ENCODE results near the gene TMTC2.

Gene TMTC2

DNA sequence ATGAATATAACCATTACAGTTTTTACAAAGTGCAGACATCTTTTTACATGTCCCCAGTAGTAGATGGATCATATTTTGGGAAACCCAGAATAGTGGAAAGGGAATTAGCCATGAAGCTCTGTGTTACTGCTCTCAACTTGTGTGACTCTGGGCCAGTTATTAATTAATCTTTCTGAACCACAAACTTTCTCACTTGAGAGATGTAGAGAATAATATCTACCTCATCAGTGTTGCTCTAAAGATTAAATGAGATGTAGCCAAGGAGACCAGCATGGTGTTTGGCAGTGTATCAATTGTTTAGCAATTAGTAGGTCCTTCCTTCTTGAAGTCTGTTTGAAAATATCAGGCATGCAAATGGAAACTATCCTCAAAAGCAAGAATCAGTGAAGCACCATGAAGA lies 169.2 kb downstream of the TMTC2 start:
- no peak for DNase-seq

DNA sequence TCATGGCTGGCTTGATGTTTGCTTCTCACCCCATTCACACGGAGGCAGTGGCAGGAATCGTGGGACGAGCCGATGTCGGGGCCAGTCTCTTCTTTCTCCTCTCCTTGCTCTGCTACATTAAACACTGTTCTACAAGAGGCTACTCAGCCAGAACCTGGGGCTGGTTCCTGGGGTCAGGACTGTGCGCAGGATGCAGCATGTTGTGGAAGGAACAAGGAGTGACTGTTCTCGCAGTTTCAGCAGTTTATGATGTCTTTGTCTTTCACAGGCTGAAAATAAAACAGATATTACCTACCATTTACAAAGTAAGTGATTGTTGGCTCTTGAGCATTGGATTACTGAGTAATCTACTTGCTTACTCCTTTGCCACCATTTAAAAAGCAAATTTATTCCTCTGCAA lies 170.6 kb downstream of the TMTC2 start:
- DNase-seq: no peak

DNA sequence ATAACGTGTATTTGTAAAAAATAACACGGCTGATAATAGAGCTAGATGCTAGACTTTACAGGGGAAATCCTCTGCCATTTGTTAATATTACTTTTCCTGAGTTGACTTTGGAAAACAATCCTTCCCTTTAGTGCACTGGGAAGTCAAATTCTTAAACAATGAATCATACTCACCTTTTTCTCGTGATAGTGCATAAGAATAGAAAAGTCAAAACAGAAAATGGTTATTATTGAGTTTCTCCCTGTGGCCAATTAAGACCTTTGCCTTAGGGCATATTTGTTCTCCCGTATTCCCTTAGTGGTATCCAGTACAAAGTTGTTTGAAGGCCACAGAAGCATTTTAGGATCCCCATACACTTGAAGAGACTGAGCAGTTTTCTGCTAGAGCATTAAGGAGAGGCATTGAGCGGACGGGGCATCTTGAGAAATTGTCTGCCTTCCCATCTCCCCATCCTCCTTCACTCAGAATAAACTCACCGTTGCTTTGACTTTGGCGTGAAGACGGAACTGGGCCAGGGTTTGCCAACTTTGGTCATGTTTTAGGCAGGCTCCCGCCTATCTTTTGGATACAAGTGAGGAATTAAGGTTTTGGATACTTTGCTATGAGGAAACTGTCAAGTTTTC lies 171.3 kb downstream of the TMTC2 start:
- no peak for DNase-seq

DNA sequence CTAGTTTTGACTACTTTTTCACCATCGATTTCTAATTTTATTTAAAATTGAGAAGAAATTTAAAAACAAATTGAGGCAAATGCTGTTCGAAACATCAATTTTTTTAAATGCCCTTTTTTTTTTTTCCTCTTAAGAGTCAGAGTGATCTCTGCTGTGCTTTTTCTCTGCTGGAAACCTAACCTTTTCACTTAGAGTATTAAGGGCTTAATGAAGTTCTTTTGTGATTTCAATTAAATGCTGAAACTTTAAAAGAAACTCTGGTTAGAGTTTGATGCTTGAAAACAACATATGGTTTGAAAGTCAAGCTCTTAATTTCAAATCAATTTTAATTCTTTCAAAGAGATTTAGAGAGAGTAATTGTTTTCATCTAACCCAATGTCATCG lies 171.8 kb downstream of the TMTC2 start:
- DNase-seq: no peak

DNA sequence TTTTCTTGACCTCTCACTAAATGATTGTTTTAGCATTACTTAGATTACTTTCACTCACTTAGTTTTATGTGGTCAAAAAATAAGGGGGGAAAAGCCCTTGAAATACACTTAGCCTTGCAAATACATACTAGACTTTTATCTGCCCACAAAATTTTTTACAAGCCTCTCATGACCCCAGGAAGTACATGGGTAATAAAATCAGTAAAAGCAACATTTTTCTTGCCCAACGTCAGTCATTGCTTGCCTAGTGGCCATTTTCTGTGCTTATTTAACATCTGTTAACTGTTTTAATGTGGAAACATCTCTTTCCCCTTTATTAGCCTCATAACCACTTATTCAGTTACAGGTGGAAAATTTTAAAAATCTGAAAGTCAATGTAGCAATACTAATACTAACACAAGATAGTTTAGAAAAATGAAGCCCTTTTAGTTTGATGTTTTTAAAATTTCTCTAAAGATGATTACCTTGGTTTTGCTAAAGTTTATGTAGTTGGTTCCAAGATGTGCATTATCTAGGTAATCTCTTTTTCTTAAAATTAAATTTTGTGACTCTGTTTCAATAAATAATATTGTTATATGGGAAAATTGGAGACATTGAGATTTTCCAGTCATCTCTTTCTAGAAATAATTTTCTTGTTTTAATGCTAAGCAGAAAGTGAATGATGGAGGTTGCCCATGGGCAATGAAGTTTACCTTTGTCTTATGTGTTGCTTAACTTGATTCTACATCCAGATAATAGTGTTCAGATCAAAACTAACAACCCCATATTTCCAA lies 175.5 kb downstream of the TMTC2 start:
- DNase-seq: no peak

DNA sequence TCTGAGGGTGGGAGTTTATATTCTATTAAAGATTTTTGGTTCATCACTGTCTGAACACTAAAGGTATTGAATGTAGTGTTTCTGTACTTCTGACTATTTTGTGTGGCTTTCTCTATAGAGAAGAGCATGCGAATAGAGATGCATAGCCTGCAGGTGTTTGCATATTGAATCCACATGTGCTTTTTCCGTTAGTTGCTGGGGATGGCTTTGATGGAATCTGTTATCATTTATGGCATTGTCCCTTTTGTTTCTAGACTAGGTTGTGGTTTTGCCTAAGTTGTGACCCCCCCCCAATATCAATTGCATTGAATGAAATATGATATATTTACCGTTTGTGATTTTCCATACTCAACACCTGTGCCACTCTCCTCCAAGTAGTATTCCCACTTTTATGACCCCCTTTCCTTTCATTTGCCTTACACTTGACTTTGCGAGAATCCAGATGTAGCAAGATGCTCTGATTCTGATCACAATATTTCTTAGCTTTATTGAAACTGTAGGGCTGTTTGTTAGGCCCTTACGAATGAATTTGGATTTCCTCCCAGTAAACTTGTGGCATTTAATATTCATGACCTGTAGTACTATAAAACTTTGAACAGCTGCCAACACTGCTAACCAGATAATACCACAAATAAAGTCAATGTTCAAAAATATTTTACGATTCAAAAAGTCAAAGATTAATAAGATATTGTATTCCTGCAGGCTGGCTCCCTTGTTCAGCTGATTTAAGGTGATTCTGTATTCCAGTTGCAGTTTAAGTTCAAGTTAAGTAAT lies 176.4 kb downstream of the TMTC2 start:
- DNase-seq: no peak

DNA sequence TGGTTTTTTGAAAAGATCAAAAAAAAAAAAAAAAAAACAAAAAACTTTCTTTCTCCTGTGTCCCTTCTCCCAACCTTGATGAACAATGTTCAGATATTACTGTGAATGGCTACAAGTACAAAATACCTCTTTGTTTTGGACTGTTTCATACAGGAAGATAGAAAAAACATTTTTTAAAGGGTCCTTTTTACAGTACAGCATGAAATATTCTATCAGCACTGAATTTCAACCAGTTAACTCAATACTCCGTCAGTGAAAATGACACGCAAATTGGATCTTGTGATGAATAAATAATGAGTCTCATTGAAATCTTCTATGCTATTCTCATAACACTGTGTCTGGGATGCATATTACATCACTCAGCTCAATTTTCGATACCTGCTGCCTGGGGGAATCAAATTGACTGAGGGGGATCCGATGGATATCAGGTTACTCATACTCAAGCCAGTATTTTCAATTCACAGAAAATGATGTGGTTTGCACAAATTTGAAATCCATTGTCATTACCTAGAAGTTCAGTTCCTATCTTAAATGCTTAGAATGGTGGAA lies 179.6 kb downstream of the TMTC2 start:
- no peak for DNase-seq

DNA sequence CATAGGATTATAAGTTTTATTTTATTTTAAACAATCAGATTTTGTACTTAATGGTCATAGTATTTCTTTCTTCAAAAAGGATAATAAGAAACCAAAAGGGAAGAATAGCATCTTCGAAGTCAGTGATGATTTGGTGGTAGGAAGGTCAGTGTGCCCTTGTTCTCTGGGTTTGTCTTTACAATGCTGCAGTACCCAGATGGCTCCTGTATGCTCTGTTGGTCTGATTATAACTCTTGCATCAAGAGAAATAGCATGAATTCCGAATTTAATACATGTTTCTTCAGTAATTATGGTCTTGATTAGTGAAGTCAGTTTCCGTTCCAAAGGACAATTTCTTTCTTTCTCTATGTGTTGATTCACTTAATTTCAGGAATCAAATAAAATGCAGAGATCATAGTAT lies 180.2 kb downstream of the TMTC2 start:
- no peak for DNase-seq

DNA sequence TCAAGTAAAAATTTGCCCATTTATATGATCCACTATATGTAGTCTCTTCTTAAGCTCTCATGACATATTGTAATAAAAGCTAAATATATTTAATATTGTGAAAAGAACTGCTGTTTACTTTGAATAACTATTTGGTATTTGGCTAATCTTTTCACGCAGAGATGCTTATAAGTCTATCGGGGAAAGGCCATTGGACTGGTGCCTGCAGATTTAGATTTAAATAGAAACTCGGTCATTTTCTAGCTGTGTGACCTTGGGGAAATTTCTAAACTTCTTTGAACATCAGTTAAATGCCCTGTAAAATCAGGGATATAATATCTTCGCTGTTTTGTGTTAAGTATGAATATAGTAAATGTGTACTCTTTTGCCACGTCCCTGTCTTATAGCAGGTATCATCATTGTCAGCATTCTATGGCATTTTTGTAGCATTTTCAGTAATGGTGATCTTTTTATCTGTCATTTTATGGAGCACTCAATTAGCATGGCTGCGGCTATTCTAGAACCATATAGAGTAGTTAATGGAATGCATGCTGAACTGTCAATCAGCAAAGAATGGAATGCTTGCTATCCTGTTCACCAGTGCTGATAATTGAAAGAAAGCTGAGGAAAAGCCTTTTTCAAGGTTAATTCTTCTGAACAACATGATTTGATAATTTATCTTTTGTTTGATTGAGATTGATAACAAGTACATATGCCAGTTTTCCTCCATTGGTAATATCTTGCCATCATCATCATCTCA lies 181.2 kb downstream of the TMTC2 start:
- DNase-seq: no peak

DNA sequence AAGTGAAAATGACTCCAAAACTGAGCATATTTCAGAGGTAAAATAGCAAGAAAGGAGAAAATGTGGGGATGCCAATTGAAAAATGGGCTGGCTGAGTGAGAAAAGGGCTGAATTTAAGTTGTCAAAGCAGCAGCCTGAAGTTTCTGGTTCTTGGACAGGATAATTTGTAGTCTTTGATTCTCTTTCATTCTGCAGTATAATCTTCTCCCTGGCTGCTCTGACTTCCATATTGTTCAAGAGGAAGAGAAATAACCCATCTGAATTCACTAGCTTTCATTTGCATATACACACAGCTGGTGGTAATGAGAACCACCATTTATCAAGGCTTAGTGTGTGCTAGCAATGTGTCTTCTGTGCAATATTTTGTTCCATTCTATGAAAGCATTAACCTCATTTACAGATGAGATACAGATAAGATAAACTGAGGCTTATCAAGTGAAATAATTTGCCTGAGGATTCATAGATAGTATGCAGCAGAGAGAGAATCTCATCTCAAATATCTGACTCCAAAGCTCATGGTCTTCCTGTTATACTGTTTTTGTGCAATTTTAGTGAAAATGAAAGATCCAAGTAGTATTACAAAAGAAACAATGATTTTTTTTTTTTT lies 184.2 kb downstream of the TMTC2 start:
- no peak for DNase-seq

DNA sequence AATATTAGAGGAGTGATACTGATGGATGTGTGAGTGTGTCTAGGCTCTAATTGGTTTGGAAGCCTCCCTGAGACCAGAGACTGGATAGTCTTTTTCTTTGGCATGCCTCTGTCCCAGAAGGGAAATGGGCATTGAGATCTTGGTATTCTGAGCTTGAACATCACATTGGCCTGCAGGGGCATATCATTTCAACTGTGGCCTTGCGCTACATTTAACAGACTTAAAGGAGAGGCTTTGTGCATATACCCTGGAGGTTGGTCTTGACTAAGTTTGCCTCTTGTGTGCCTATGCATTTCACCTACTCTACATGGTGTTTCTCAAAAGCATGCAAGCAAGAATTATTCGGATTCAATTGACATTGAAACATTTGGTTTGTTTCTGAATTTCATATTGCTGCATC lies 185.4 kb downstream of the TMTC2 start:
- no peak for DNase-seq

DNA sequence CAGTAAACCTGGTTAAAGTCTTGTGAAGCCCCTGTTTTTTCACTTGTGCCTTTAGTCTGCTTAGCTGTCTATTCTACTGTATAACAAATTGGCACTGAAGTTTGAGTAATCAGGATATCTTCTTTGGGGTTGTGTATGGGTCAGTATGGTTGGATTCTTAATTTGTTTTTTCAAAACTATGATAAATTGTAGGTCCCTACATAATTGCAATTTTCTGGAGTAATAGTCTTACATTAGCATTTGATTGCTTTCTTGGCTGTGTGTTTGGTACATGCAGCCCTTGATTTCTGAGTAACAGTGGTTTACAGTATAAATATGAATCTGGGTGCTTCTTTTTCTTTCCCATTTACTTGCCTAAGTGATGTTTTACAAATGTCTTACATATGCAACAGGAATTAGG lies 186.6 kb downstream of the TMTC2 start:
- DNase-seq: no peak

DNA sequence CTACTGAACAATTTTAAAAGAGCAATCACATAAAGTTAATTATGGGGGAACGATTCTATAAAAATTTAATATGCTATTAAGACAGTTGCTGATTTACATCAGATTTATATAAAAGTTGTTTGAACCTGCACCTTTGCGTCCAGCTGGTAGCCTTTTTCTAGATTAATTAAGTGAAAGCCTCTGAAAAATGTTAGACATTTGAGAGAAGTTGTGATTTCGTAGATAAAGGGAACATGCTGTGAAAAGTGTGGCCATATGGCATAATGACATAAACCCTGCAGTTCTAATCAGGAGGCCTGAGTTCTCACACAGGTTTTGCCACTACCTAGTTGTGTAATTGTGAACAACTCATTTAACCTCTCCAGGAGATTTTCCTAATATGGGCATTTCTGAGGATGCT lies 187.2 kb downstream of the TMTC2 start:
- no peak for DNase-seq

DNA sequence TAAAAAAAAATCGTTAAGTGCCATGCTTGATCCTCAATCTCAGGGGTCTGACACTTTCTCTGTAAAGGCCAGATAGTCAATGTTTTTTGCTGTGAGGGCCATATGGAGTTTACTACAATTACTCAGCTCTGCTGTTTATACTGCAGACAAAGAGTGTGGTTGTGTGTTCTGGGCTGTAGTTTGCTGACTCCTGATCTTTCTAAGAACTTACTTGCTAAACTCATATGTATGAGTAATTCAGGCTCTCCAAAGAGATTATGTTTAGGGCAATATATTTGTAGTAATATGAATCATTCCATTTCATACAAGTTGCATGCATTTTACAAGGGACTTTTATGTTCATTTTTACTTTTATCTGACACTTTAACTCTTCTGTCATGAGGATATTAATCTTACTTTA lies 188.2 kb downstream of the TMTC2 start:
- no peak for DNase-seq

DNA sequence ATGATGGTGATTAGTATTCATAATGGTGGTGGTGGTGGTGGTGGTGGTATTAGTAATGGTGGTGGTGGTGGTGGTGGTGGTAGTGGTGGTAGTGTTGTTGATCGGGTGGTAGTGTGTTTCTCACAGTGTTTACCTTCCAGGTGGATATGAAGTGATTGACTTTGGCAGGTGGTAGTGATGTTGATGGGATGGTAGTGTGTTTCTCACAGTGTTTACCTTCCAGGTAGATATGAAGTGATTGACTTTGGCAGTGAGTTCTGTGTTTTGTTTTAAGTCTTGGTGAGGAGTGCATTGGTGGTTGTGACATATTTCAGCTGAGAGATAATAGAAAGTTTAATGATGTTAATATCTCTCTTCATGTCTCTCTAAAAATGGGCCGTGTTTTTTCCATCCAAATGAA lies 189.4 kb downstream of the TMTC2 start:
- no peak for DNase-seq

DNA sequence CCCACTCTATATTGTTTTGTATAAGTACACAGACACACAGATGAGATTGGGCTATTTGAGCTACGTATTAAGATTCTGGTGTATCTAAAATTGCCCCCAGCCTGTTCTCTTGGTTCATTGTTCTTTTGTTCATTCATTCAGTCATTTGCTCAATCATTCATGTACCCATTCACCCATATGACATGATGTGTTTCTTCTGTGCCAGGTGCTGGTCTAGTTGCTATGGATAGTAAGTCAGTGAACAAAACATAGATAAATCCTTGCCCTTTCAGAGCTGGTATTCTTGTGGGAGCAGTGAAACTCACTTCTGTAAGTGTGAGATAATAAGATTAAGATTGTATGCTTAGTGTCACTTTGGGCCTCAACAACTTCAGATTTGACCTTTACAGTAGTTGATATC lies 191.3 kb downstream of the TMTC2 start:
- DNase-seq: no peak

DNA sequence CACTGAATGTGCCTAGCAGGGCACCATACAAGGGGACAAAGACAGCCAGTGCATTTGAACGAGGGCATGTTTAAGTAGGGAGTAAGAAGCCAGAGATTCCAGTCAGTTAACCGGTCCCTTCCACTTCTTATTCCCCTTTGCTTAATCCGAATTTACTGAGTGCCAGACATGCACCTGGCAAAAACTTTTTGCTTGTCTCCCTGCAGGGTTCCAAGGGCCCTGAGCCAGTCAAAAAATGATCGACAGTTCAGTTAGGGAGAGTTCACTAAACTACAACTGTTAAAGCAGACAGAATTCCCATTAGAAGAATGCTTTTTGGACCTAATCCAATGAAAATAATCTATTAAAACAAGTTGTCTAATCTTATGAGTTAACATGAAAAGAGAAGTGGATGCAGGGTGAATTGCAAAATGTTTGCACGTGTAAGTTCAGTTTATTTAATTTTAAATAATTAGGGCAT lies 193.8 kb downstream of the TMTC2 start:
- DNase-seq: no peak

DNA sequence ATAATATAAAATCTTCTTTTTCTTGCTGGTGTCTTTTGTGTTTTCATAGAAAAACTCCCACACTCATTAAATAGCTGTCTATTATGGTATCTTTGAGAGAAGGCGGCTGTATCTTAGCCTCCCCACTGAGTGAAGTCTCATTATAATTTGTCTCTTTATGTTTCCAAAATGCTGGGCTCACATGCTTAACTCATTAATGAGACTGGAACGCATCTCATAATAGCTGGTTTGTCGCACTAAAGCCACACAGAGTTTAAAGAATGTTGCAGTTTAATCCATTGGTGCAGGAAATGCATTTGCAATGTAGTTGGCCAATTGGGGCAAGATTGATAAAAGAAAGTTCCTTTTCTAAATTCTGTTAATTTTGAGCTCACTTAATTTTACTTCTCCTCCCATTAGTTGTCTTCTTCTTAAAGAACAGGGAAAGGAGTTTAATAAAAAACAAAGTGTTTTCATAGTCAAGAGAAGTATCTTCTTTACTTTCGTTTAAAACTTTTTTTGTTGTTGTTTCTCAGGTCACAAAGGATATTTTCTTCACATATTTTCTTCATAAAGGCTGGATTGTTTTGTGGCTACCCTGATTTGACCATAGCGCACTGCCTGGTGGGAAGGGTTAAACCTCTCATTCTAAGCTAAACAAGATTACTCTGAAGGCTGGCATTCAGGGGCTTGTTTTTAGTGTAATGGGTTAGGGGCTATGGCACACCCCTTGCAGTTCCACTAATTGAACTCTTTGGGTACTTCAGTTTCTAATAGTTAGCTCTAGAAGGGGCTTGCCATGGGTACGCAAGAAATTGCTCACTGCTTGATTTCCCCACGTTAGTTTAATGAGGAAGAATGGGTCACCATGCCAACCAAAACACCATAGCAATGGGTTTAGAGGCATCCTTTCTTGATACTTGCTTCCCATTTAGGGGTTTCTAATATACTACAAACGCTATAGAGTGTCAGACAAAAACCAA lies 197.0 kb downstream of the TMTC2 start:
- DNase-seq: no peak

DNA sequence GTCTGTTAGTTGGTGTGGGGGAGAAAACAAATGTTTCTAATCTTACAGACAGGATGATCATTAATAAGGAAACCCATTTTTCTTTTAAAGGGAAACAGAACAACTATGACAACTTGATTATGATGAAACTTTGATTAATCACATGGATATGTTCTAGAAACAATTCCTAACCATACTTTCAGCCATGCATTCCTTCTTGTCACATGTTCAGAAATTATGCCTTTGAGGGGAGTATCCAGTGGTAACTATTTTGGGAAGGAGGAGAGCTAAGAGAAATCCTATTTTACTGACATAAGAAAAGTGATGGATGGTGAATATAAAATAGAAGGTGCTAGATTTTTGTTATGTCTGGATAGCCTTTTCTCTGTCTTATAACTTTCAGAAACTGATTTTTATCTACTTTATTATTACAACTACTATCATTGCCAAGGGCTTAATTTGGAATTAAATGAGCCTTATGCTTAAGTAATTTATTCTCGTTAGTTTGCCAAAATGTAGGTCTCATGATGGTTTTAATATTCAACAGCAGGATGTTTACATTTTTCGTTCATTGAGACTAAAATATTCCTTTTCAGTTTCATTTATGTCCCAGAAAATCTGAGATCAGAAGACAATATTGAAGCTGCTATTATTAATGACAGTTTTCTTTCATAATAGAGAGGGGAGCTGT lies 200.1 kb downstream of the TMTC2 start:
- no peak for DNase-seq

DNA sequence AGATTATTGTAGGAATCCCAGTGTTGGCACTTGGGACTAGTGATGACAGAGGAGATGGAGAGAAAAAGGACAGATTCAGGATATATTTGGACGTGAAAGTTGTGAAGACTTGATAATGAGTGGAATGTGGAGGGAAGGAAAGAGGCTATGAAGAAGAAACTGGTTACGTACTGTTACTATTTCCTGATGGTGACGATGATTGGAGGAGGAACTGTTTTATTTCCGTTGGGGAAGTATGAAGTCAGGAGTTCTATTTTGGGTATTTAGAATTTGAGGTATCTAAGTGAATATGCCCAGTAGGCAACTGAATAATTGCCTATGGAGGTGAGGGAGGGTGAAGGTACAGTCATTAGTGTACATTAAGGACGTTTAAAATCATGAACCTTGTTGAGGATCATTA lies 207.2 kb downstream of the TMTC2 start:
- DNase-seq: no peak

DNA sequence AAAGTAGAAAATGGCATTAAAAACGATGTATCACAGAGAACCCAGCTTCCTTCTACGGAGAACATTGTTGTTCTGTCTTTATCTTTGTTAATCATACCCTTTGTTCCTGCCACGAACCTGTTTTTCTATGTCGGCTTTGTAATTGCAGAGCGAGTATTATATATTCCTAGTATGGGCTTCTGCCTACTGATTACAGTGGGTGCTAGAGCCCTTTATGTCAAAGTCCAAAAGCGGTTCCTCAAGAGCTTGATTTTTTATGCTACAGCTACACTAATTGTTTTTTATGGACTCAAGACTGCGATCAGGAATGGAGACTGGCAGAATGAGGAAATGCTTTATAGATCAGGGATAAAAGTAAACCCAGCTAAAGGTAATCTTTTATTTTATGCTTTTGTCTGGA lies 209.6 kb downstream of the TMTC2 start:
- DNase-seq: no peak
